Measurements from ENCODE around the gene GNMT.

The GNMT gene

DNA sequence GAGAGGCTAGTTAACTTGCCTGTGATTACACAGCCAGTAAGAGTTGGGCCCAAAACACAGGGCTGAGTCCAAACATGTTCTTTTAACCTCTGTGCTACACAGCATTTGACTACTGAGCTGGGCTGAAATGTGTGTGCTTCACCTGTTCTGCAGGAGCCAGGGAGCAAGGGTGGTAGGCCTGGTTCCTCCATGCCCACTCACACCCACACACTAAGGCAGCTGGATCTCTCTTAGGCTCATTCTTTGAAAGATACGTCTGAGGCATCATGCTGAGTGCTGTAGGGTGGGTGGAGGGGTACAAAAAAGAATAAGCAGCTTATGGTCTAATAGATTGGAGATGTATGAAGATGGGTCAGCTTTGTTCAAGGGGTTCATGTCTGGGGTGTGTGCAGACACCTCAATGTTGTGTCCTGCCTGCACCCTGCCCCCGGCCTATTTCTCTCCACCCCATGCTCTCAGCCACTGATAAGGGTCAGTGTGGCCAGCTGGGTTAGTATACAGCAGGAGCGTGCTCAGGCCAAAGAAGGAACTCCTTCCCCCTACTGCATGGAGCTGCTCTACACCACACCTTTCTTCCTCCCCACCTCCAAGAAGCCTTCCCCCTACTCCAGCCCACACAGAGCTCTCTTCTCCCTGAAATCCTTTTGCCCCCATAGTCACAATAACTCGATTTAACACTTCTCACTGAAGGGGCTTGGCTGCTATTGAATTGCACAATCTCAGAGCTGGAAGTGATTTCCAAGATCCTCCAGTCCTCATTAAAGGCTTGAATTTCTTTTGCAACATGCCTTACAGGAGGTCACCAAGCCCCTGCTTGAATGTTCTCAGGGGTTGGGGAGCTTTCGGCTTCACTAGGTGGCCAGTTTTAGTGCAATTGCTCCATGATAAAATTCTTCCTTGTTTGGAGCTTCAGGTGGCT is 27.2 kb downstream of the GNMT start:
- TF ChIP-seq POLR2AphosphoS5 (IDR thresholded peaks at IDR 0.05; ENCODE audit: low read depth) (no peak), GABPA (IDR thresholded peaks at IDR 0.05; ENCODE audit: low read depth) (no peak), SPI1 (IDR thresholded peaks at IDR 0.05; ENCODE audit: borderline replicate concordance, low read depth) (no peak)
- TF ChIP-seq, protein P1, sequence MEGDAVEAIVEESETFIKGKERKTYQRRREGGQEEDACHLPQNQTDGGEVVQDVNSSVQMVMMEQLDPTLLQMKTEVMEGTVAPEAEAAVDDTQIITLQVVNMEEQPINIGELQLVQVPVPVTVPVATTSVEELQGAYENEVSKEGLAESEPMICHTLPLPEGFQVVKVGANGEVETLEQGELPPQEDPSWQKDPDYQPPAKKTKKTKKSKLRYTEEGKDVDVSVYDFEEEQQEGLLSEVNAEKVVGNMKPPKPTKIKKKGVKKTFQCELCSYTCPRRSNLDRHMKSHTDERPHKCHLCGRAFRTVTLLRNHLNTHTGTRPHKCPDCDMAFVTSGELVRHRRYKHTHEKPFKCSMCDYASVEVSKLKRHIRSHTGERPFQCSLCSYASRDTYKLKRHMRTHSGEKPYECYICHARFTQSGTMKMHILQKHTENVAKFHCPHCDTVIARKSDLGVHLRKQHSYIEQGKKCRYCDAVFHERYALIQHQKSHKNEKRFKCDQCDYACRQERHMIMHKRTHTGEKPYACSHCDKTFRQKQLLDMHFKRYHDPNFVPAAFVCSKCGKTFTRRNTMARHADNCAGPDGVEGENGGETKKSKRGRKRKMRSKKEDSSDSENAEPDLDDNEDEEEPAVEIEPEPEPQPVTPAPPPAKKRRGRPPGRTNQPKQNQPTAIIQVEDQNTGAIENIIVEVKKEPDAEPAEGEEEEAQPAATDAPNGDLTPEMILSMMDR (IDR thresholded peaks at IDR 0.05; ENCODE audit: insufficient read depth, low read length), result no peak
- TF ChIP-seq, protein P2, sequence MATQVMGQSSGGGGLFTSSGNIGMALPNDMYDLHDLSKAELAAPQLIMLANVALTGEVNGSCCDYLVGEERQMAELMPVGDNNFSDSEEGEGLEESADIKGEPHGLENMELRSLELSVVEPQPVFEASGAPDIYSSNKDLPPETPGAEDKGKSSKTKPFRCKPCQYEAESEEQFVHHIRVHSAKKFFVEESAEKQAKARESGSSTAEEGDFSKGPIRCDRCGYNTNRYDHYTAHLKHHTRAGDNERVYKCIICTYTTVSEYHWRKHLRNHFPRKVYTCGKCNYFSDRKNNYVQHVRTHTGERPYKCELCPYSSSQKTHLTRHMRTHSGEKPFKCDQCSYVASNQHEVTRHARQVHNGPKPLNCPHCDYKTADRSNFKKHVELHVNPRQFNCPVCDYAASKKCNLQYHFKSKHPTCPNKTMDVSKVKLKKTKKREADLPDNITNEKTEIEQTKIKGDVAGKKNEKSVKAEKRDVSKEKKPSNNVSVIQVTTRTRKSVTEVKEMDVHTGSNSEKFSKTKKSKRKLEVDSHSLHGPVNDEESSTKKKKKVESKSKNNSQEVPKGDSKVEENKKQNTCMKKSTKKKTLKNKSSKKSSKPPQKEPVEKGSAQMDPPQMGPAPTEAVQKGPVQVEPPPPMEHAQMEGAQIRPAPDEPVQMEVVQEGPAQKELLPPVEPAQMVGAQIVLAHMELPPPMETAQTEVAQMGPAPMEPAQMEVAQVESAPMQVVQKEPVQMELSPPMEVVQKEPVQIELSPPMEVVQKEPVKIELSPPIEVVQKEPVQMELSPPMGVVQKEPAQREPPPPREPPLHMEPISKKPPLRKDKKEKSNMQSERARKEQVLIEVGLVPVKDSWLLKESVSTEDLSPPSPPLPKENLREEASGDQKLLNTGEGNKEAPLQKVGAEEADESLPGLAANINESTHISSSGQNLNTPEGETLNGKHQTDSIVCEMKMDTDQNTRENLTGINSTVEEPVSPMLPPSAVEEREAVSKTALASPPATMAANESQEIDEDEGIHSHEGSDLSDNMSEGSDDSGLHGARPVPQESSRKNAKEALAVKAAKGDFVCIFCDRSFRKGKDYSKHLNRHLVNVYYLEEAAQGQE (IDR thresholded peaks at IDR 0.05; ENCODE audit: insufficient replicate concordance, low read depth), result no peak
- H3K4me3 ChIP-seq (replicated peaks; ENCODE audit: insufficient read depth, low read length), result no peak overlapping the region
- no peak for DNase-seq (ENCODE audit: low read depth in 1 of 2, low spot score in 1 of 2)
- H3K27ac ChIP-seq (replicated peaks), result no peak overlapping the region
- no peaks in the 10 kb centered on the region for H3K27me3 ChIP-seq (ENCODE audit: insufficient read depth, poor library complexity, severe bottlenecking)

DNA sequence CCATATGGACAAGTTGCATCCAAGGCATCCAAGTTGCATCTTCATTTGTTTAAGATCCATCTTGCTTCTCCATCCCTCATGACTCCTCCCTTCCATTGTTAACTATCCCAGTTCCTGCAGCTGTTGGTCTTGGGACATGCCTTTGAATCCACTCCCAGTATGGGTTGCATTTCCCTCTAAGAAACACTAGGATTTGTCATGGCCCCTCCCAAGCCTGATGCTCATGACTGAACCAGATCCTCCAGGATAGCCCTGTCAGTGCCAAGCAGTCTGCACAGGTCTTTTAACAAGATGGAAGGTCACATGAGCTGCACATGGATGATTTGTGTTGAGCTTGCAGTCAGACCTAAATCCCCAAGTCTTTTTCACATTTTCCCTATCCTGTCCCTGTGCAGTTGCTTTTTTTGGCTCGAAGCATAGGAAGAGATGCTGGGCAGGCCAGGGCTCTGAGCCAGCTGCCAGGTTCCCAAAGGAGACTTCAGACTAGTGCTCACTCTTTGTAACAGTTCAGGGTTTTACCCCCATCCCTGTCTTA is 28.0 kb downstream of the GNMT start:
- no peak overlapping the region for H3K4me3 ChIP-seq (replicated peaks; ENCODE audit: insufficient read depth, low read length)
- no peak for TF ChIP-seq GABPA (IDR thresholded peaks at IDR 0.05; ENCODE audit: low read depth)
- H3K27ac ChIP-seq (replicated peaks), result no peak overlapping the region
- DNase-seq (ENCODE audit: low read depth in 1 of 2, low spot score in 1 of 2), result no peak
- no peaks in the 10 kb centered on the region for H3K27me3 ChIP-seq (ENCODE audit: insufficient read depth, poor library complexity, severe bottlenecking)

DNA sequence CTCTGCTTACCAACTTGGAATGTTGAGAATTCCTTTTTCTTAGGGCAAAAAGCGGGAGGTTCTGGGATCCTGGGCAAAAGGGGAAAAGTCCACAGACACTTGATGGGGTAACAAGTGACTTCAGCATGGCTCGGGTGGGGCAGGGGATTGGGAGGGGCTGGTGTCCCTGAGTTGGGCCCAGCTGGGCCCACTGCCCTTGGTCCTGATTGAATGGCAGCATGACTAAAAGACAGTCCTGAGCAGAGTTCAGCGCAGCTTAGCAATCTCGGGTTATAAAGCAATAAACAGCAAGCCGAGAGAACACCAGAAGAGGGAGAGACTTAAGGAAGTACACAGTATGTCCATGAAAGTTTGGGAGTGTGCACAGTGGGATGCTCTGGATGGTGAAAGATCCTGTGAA is 29.4 kb downstream of the GNMT start:
- H3K4me3 ChIP-seq (replicated peaks; ENCODE audit: insufficient read depth, low read length), result no peak overlapping the region
- DNase-seq (ENCODE audit: low read depth in 1 of 2, low spot score in 1 of 2), result no peak
- TF ChIP-seq, protein P1 (IDR thresholded peaks at IDR 0.05; ENCODE audit: insufficient read depth, low read length), result no peak
- no peak for TF ChIP-seq GABPA (IDR thresholded peaks at IDR 0.05; ENCODE audit: low read depth)
- no peaks in the 10 kb centered on the region for H3K27me3 ChIP-seq (ENCODE audit: insufficient read depth, poor library complexity, severe bottlenecking)
- no peak overlapping the region for H3K27ac ChIP-seq (replicated peaks)

DNA sequence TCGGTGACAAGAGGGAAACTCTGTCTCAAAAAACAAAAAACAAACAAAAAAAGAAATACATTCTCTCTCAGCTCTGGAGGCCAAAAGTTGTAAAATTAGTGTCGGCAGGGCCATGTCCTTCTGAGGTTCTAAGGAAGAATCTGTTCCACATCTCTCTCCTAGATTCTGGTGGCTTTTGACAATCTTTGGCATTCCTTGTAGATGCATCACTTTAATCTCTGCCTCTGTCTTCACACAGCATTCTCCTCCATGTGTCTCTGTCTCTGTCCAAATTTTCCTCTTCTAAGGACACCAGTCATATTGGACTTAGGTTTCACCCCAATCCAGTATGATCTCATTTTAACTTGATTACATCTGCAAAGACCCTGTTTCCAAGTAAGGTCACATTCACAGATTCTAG is 32.9 kb downstream of the GNMT start:
- H3K27me3 ChIP-seq (ENCODE audit: insufficient read depth, poor library complexity, severe bottlenecking), result no peaks in the 10 kb centered on the region
- DNase-seq (ENCODE audit: low read depth in 1 of 2, low spot score in 1 of 2), result no peak
- H3K27ac ChIP-seq (replicated peaks), result no peak overlapping the region
- TF ChIP-seq, protein P1 (IDR thresholded peaks at IDR 0.05; ENCODE audit: insufficient read depth, low read length), result no peak
- TF ChIP-seq, protein P2 (IDR thresholded peaks at IDR 0.05; ENCODE audit: insufficient replicate concordance, low read depth), result no peak
- TF ChIP-seq SPI1 (IDR thresholded peaks at IDR 0.05; ENCODE audit: borderline replicate concordance, low read depth), result no peak
- no peak for TF ChIP-seq POLR2AphosphoS5 (IDR thresholded peaks at IDR 0.05; ENCODE audit: low read depth)
- no peak for TF ChIP-seq GABPA (IDR thresholded peaks at IDR 0.05; ENCODE audit: low read depth)
- H3K4me3 ChIP-seq (replicated peaks; ENCODE audit: insufficient read depth, low read length), result no peak overlapping the region

All from HL-60 (cell line).